Astrocyte of the spinal cord (primary cell): Measurements from ENCODE around the gene CCIN.

Experiments used
- DNase-seq: peaks from one replicate; pipeline ENCODE4 v3.0.0; 2011; ENCODE audit warnings: low read depth, low spot score
- H3K4me3 ChIP-seq: 2 replicates; pipeline ENCODE4 v1.5.1; 2011; ENCODE audit warnings: low read depth, mild to moderate bottlenecking, low read length, moderate library complexity
- CTCF ChIP-seq: IDR thresholded peaks from 2 replicates; pipeline ENCODE4 v1.5.1; 2012; ENCODE audit warnings: low read depth, mild to moderate bottlenecking, low read length, inconsistent platforms
- in situ Hi-C: cut with HindIII; loops from 2 replicates; pipeline ENCODE4 v1.10.0; 2017; ENCODE audit warnings: low sequenced_read_pairs

CCIN gene

GRCh38 chr9:36164372-36164771 is 4.8 kb upstream of the CCIN start:
- no peak overlapping the region for H3K4me3 ChIP-seq
- in situ Hi-C loops, result no loop called here
- no peak for DNase-seq
- TF ChIP-seq CTCF, result no peak

DNA sequence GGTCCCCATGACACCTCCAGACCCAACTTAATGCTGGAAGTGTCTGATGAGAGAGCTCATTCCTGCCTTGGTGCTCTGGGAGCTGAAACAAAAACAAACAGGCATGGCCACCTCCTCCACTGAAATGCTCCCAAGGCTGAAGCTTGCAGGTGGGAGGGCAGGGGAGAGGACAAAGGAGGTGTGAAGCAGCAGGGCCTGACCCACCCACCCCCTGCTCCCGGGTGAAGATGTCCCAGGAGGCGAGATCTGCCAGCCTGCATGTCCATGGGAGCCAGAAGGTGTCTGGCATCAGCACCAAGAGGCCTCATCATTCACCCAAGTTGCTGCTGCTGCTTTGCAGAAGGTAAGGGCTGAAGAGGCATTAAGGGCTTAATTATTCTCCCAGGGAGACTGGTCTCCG is 4.2 kb upstream of the CCIN start:
- H3K4me3 ChIP-seq, result no peak overlapping the region
- no peak for TF ChIP-seq CTCF
- DNase-seq, result no peak
- in situ Hi-C loops, result no loop called here

GRCh38 chr9:36165826-36166167 is 3.4 kb upstream of the CCIN start:
- peak; percentile 45 for DNase-seq
- H3K4me3 ChIP-seq, result no peak overlapping the region
- in situ Hi-C loops, result no loop called here
- TF ChIP-seq CTCF, result no peak

DNA sequence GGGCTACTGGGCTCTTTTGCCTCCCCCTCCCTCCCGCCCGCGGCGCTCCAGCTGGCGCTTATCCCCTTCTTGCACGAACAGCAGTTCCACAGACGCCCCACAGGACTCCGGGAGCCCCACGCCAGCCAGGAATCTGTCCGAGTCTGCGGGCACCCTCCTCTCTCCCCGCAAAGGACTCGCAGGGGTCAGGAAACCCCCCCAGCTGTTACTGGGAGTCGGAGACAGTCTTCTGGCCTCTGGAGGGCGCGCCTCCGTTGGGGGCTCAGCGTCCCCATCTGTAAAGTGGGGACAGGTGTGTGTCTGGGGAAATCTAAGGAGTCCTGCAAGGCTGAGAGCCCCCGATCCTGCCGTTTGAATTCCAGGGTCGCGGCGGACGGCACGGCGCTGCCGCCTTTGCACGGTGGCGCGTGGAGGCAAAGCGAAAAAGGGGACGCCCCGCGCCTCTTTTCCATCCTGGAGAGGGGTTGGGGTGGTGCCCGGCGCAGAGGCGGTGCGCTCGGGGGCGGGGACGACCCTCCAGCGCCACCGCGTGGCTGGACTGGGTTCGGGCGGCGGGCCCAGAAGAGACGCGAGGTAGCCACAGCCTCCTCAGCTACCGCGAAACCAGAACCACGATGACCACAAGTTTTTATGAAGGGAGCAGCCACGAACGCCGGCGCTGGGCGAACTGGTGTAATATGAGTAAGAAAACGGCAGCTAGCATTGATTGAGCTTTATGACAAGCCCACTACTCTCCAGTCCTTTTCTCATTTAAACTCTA is 2.8 kb upstream of the CCIN start:
- peak; percentile 86 for DNase-seq
- H3K4me3 ChIP-seq, result peak overlapping the region; percentile 42
- in situ Hi-C loops, result no loop called here
- TF ChIP-seq CTCF, result peak; percentile 74

DNA sequence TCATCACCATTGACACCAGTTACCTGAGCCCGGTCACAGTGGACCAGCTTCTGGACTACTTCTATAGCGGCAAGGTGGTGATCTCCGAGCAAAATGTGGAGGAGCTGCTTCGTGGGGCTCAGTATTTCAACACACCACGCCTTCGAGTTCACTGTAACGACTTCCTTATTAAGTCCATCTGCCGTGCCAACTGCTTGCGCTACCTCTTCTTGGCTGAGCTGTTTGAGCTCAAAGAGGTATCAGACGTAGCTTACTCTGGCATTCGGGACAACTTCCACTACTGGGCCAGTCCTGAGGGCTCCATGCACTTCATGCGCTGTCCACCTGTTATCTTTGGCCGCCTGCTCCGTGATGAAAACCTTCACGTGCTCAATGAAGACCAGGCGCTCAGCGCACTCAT is 520 bp downstream of the CCIN start:
- H3K4me3 ChIP-seq, result no peak overlapping the region
- in situ Hi-C loops, result no loop called here
- TF ChIP-seq CTCF, result no peak
- DNase-seq, result no peak

DNA sequence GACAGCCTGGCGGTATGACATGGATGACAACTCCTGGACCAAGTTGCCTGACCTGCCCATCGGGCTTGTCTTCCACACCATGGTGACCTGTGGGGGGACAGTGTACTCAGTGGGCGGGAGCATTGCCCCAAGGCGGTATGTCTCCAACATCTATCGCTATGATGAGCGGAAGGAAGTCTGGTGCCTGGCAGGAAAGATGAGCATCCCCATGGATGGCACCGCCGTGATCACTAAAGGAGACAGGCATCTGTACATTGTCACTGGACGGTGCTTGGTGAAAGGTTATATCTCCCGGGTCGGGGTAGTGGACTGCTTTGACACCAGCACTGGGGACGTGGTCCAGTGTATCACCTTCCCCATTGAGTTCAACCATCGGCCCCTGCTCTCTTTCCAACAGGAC is 1.3 kb downstream of the CCIN start:
- TF ChIP-seq CTCF, result no peak
- DNase-seq, result no peak
- no peak overlapping the region for H3K4me3 ChIP-seq
- in situ Hi-C loops, result no loop called here
